Measurements from ENCODE around the gene ITGB5. TPM values are rescaled to one million over a fixed set of nuclear protein-coding genes. Genes with fewer than 3 reads are reported as not detected.

Gene ITGB5
- total and polyA plus RNA-seq, 2 experiments from 2014 or later, result 54.3 to 107 TPM

DNA sequence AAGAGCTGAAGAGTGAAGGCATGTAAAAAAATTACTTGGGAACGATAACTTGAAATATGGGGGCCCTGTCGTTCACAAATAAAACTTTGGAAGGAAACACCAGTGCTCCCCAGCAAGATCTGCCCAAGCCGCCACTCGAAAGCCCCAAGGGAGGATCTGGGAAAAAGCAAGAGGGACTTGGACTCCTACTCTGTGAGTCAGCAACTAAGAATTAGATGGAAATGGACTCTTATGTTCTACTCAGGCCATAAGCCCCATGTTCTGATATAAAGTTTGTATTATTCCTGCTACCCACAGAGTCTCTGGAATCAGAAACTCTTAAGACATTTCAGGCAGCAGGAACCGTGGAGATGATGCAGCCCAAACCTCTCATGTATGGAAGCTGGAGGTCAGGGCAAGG is 75.7 kb downstream of the ITGB5 start:
- Histone ChIP-seq H3K4me3 (no peak overlapping the region), H3K36me3 (no peaks in the 10 kb centered on the region), H3K9me3 (ENCODE audit: low read depth) (no peaks in the 10 kb centered on the region), H3K27me3 (no peaks in the 10 kb centered on the region), H3K27ac (no peak overlapping the region), H3K4me1 (ENCODE audit: low read depth) (peaks cover 17% of the 10 kb centered on the region)
- peak in 1 of 2 donors; percentile 81 for DNase-seq (ENCODE audit: low read depth in 1 of 2, low spot score in 1 of 2)
- TF ChIP-seq, protein P1, sequence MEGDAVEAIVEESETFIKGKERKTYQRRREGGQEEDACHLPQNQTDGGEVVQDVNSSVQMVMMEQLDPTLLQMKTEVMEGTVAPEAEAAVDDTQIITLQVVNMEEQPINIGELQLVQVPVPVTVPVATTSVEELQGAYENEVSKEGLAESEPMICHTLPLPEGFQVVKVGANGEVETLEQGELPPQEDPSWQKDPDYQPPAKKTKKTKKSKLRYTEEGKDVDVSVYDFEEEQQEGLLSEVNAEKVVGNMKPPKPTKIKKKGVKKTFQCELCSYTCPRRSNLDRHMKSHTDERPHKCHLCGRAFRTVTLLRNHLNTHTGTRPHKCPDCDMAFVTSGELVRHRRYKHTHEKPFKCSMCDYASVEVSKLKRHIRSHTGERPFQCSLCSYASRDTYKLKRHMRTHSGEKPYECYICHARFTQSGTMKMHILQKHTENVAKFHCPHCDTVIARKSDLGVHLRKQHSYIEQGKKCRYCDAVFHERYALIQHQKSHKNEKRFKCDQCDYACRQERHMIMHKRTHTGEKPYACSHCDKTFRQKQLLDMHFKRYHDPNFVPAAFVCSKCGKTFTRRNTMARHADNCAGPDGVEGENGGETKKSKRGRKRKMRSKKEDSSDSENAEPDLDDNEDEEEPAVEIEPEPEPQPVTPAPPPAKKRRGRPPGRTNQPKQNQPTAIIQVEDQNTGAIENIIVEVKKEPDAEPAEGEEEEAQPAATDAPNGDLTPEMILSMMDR (IDR thresholded peaks at IDR 0.05; ENCODE audit: low read depth, low read length), result no peak

DNA sequence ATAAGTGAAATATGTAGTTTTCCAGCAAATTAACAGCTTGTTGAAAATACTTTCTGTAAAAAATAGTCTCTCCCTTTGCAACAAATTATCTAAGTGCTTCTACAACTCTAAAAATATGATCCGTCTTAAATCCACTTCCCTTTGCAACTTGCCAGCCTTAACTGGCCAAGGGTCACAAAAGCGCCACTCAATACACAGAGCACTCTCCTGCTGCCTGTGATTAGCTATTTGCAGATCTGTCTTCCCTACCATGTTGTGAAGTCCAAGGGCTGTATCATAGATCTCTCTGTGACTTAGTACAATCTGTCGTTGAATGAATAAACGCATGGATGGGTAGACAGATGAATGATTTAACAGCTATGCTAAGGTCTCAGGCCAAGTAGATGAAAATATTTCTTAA is 76.2 kb downstream of the ITGB5 start:
- TF ChIP-seq, protein P1 (IDR thresholded peaks at IDR 0.05; ENCODE audit: low read depth, low read length), result no peak
- no peak for DNase-seq (ENCODE audit: low read depth in 1 of 2, low spot score in 1 of 2)
- Histone ChIP-seq H3K4me1 (ENCODE audit: low read depth) (peaks cover 17% of the 10 kb centered on the region), H3K27me3 (no peaks in the 10 kb centered on the region), H3K4me3 (no peak overlapping the region), H3K9me3 (ENCODE audit: low read depth) (no peaks in the 10 kb centered on the region), H3K27ac (peak overlapping the region; percentile 62), H3K36me3 (no peaks in the 10 kb centered on the region)

DNA sequence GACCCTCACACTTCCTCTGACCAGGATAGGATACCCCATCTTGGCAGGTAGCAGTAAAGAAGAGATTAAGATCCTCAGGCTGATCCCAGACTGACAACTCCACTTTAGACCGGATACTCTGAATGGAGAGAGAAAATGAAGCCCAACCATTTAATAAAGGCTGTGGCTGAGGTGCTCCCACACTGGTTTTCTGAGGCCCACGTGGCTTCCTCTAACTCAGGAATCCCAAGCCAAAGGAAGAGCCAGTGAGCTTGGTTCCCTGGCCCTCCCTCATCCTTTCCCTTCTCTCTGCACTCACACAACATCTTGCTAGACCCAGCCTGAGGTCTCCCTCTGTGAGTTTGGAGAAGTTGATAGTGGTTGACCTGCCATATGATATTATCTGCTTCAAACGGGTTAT is 78.1 kb downstream of the ITGB5 start:
- TF ChIP-seq, protein P1 (IDR thresholded peaks at IDR 0.05; ENCODE audit: low read depth, low read length), result no peak
- Histone ChIP-seq H3K4me3 (no peak overlapping the region), H3K36me3 (no peaks in the 10 kb centered on the region), H3K9me3 (ENCODE audit: low read depth) (no peaks in the 10 kb centered on the region), H3K4me1 (ENCODE audit: low read depth) (peaks cover 17% of the 10 kb centered on the region), H3K27me3 (no peaks in the 10 kb centered on the region), H3K27ac (no peak overlapping the region)
- no peak for DNase-seq (ENCODE audit: low read depth in 1 of 2, low spot score in 1 of 2)

DNA sequence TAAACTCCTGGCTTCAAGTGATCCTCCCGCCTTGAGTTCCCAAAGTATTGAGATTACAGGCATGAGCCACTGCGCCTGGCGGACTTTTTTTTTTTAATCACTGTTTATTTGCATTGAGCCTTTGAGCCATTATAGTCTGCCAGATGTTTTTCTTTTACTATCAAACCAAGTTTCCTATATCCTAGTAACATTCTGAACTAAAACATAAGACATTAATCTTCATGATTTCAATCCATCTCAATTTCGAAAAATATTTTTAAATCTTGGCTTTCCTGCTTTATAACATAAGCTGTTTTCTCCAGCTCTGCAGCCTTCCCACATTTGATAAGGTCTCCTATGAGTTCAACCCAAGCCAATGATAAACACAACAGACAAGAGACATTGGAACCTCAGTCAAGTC is 81.5 kb downstream of the ITGB5 start:
- no peak for DNase-seq (ENCODE audit: low read depth in 1 of 2, low spot score in 1 of 2)
- H3K9me3 ChIP-seq (ENCODE audit: low read depth), result no peaks in the 10 kb centered on the region
- TF ChIP-seq, protein P1 (IDR thresholded peaks at IDR 0.05; ENCODE audit: low read depth, low read length), result no peak
- no peaks in the 10 kb centered on the region for H3K36me3 ChIP-seq
- no peaks in the 10 kb centered on the region for H3K27me3 ChIP-seq
- peaks cover 24% of the 10 kb centered on the region for H3K4me1 ChIP-seq (ENCODE audit: low read depth)
- no peak overlapping the region for H3K4me3 ChIP-seq
- no peak overlapping the region for H3K27ac ChIP-seq

DNA sequence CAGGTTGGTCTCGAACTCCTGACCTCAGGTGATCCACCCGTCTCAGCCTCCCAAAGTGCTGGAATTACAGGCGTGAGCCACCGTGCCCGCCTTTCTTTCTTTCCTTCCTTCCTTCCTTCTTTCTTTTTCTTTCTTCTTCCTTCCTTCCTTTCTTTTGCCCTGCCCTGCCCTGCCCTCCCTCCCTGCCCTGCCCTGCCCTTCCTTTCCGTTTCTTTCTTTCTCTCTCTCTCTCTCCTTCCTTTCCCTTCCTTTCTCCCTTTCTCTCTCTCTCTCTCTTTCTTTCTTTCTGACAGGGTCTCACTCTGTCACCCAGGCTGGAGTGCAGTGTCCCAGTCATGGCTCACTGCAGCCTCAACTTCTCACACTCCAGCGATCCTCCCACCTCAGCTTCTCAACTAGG is 82.3 kb downstream of the ITGB5 start:
- Histone ChIP-seq H3K27ac (no peak overlapping the region), H3K27me3 (no peaks in the 10 kb centered on the region), H3K4me1 (ENCODE audit: low read depth) (peaks cover 29% of the 10 kb centered on the region), H3K4me3 (no peak overlapping the region), H3K9me3 (ENCODE audit: low read depth) (no peaks in the 10 kb centered on the region), H3K36me3 (no peaks in the 10 kb centered on the region)
- TF ChIP-seq, protein P1 (IDR thresholded peaks at IDR 0.05; ENCODE audit: low read depth, low read length), result no peak
- DNase-seq (ENCODE audit: low read depth in 1 of 2, low spot score in 1 of 2), result no peak

DNA sequence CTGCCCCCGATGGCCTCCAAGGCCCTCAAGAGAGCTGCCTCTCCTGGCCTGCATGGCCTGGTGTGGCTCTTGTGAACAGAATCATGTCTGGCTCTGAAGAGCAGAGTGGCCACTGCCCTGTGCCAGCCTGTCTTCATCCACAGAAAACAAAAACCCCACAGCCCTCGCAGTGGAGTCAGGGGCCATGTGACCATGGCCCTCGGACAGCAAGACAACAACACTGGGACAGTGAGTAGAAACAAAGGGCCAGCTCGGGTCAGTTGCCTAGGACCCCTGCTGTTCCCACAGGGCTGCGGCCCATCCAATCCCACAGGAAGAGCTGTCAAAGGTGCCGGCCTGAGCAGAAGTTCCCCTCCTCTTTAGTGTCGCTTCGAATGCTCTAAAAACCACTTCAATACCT is 84.5 kb downstream of the ITGB5 start:
- H3K4me3 ChIP-seq, result no peak overlapping the region
- H3K9me3 ChIP-seq (ENCODE audit: low read depth), result no peaks in the 10 kb centered on the region
- H3K27ac ChIP-seq, result no peak overlapping the region
- TF ChIP-seq, protein P1 (IDR thresholded peaks at IDR 0.05; ENCODE audit: low read depth, low read length), result no peak
- H3K4me1 ChIP-seq (ENCODE audit: low read depth), result peaks cover 34% of the 10 kb centered on the region
- no peaks in the 10 kb centered on the region for H3K36me3 ChIP-seq
- H3K27me3 ChIP-seq, result no peaks in the 10 kb centered on the region
- DNase-seq (ENCODE audit: low read depth in 1 of 2, low spot score in 1 of 2), result no peak
